ENCODE results near the gene SASS6. TPM values are rescaled to one million over a fixed set of nuclear protein-coding genes. Genes with fewer than 3 reads are reported as not detected.

Gene SASS6
- polyA plus RNA-seq (2012; ENCODE audit: low read depth, missing spikeins): 4.2 TPM

GRCh38 chr1:100132566-100133477 lies at the start of gene SASS6, which contains the start of gene TRMT13:
SASS6 (minus strand) TSS chr1:100132930; CDS start chr1:100132814, 116 bp downstream.
TRMT13 (plus strand) TSS chr1:100133163; CDS start chr1:100133169, 6 bp downstream.
- peak; percentile 94 for FAIRE-seq
- TF ChIP-seq SPI1 (IDR thresholded peaks at IDR 0.05; ENCODE audit: low read depth, low read length): peak; percentile 27
- no peak for TF ChIP-seq POLR2AphosphoS5 (IDR thresholded peaks at IDR 0.05; ENCODE audit: low read depth, low read length)
- TF ChIP-seq PAX5 (IDR thresholded peaks at IDR 0.05; ENCODE audit: insufficient read depth, low read length, severe bottlenecking): no peak
- TF ChIP-seq POU2F2 (IDR thresholded peaks at IDR 0.05; ENCODE audit: low read depth, low read length): no peak; the same call in 1 of the 2 replicates
- TF ChIP-seq POLR2A (IDR thresholded peaks at IDR 0.05; ENCODE audit: low read depth, low read length): peak; percentile 42; the same call in 1 of the 2 replicates
- TF ChIP-seq TAF1 (IDR thresholded peaks at IDR 0.05; ENCODE audit: low read depth, low read length): peak; percentile 78; the same call in 1 of the 2 replicates
- DNase-seq (ENCODE audit: insufficient read length, low spot score): peak; percentile 51

- TF ChIP-seq SPI1 (IDR thresholded peaks at IDR 0.05; ENCODE audit: low read depth, low read length): no peak
- no peak for TF ChIP-seq PAX5 (IDR thresholded peaks at IDR 0.05; ENCODE audit: insufficient read depth, low read length, severe bottlenecking)
- no peak for TF ChIP-seq POLR2A (IDR thresholded peaks at IDR 0.05; ENCODE audit: low read depth, low read length)
- no peak for TF ChIP-seq TAF1 (IDR thresholded peaks at IDR 0.05; ENCODE audit: low read depth, low read length)
- no peak for TF ChIP-seq POLR2AphosphoS5 (IDR thresholded peaks at IDR 0.05; ENCODE audit: low read depth, low read length)
- no peak for TF ChIP-seq POU2F2 (IDR thresholded peaks at IDR 0.05; ENCODE audit: low read depth, low read length)
- FAIRE-seq (no peak), DNase-seq (ENCODE audit: insufficient read length, low spot score) (no peak)
Observed at GRCh38 chr1:100178091-100178490, 45.4 kb upstream of the SASS6 start, which contains the start of gene LRRC39. LRRC39 (minus strand) TSS chr1:100178256; CDS start chr1:100168516, 9,740 bp downstream.

GRCh38 chr1:100177295-100178041 lies 44.7 kb upstream of the SASS6 start:
- FAIRE-seq (no peak), DNase-seq (ENCODE audit: insufficient read length, low spot score) (no peak)
- TF ChIP-seq PAX5 (IDR thresholded peaks at IDR 0.05; ENCODE audit: insufficient read depth, low read length, severe bottlenecking) (no peak), TAF1 (IDR thresholded peaks at IDR 0.05; ENCODE audit: low read depth, low read length) (no peak), POU2F2 (IDR thresholded peaks at IDR 0.05; ENCODE audit: low read depth, low read length) (no peak), POLR2AphosphoS5 (IDR thresholded peaks at IDR 0.05; ENCODE audit: low read depth, low read length) (no peak), POLR2A (IDR thresholded peaks at IDR 0.05; ENCODE audit: low read depth, low read length) (no peak)

GRCh38 chr1:100168051-100168450 lies 35.3 kb upstream of the SASS6 start:
- DNase-seq (ENCODE audit: insufficient read length, low spot score) (no peak), FAIRE-seq (no peak)
- no peak for TF ChIP-seq SPI1 (IDR thresholded peaks at IDR 0.05; ENCODE audit: low read depth, low read length)
- no peak for TF ChIP-seq TAF1 (IDR thresholded peaks at IDR 0.05; ENCODE audit: low read depth, low read length)

GRCh38 chr1:100164702-100165101 lies 32.0 kb upstream of the SASS6 start:
- no peak for DNase-seq (ENCODE audit: insufficient read length, low spot score)
- TF ChIP-seq POLR2AphosphoS5 (IDR thresholded peaks at IDR 0.05; ENCODE audit: low read depth, low read length) (no peak), PAX5 (IDR thresholded peaks at IDR 0.05; ENCODE audit: insufficient read depth, low read length, severe bottlenecking) (no peak), SPI1 (IDR thresholded peaks at IDR 0.05; ENCODE audit: low read depth, low read length) (no peak), POU2F2 (IDR thresholded peaks at IDR 0.05; ENCODE audit: low read depth, low read length) (no peak), POLR2A (IDR thresholded peaks at IDR 0.05; ENCODE audit: low read depth, low read length) (no peak), TAF1 (IDR thresholded peaks at IDR 0.05; ENCODE audit: low read depth, low read length) (no peak)
- no peak for FAIRE-seq

- TF ChIP-seq TAF1 (IDR thresholded peaks at IDR 0.05; ENCODE audit: low read depth, low read length): no peak
- no peak for TF ChIP-seq POU2F2 (IDR thresholded peaks at IDR 0.05; ENCODE audit: low read depth, low read length)
- TF ChIP-seq POLR2AphosphoS5 (IDR thresholded peaks at IDR 0.05; ENCODE audit: low read depth, low read length): no peak
- TF ChIP-seq SPI1 (IDR thresholded peaks at IDR 0.05; ENCODE audit: low read depth, low read length): no peak
- TF ChIP-seq PAX5 (IDR thresholded peaks at IDR 0.05; ENCODE audit: insufficient read depth, low read length, severe bottlenecking): no peak
- TF ChIP-seq POLR2A (IDR thresholded peaks at IDR 0.05; ENCODE audit: low read depth, low read length): no peak
- no peak for FAIRE-seq
- DNase-seq (ENCODE audit: insufficient read length, low spot score): no peak
Observed at GRCh38 chr1:100164216-100164615, 31.5 kb upstream of the SASS6 start.

- DNase-seq (ENCODE audit: insufficient read length, low spot score) (no peak), FAIRE-seq (no peak)
- TF ChIP-seq TAF1 (IDR thresholded peaks at IDR 0.05; ENCODE audit: low read depth, low read length) (no peak), POU2F2 (IDR thresholded peaks at IDR 0.05; ENCODE audit: low read depth, low read length) (no peak), POLR2AphosphoS5 (IDR thresholded peaks at IDR 0.05; ENCODE audit: low read depth, low read length) (no peak), SPI1 (IDR thresholded peaks at IDR 0.05; ENCODE audit: low read depth, low read length) (no peak), POLR2A (IDR thresholded peaks at IDR 0.05; ENCODE audit: low read depth, low read length) (no peak), PAX5 (IDR thresholded peaks at IDR 0.05; ENCODE audit: insufficient read depth, low read length, severe bottlenecking) (no peak)
Observed at GRCh38 chr1:100162881-100163280, 30.2 kb upstream of the SASS6 start.

GRCh38 chr1:100152271-100152670 lies 19.5 kb upstream of the SASS6 start:
- peak; percentile 92 for FAIRE-seq
- TF ChIP-seq POLR2A (IDR thresholded peaks at IDR 0.05; ENCODE audit: low read depth, low read length): no peak
- TF ChIP-seq TAF1 (IDR thresholded peaks at IDR 0.05; ENCODE audit: low read depth, low read length): no peak
- TF ChIP-seq POLR2AphosphoS5 (IDR thresholded peaks at IDR 0.05; ENCODE audit: low read depth, low read length): no peak
- TF ChIP-seq SPI1 (IDR thresholded peaks at IDR 0.05; ENCODE audit: low read depth, low read length): peak; percentile 97

GRCh38 chr1:100151679-100152078 lies 18.9 kb upstream of the SASS6 start:
- FAIRE-seq (no peak), DNase-seq (ENCODE audit: insufficient read length, low spot score) (no peak)
- TF ChIP-seq POLR2A (IDR thresholded peaks at IDR 0.05; ENCODE audit: low read depth, low read length) (no peak), POLR2AphosphoS5 (IDR thresholded peaks at IDR 0.05; ENCODE audit: low read depth, low read length) (no peak), POU2F2 (IDR thresholded peaks at IDR 0.05; ENCODE audit: low read depth, low read length) (no peak)

More at GRCh38 chr1:100152271-100152670, 19.5 kb upstream of the SASS6 start:
- DNase-seq (ENCODE audit: insufficient read length, low spot score): no peak
